ENCODE data around the gene DCANP1. TPM values are rescaled to one million over a fixed set of nuclear protein-coding genes. Genes with fewer than 3 reads are reported as not detected.

The DCANP1 gene
- total and polyA plus RNA-seq, 2 experiments from 2014 or later, result not detected

- no peaks in the 10 kb centered on the region for H3K9me3 ChIP-seq (ENCODE audit: low read depth)
Observed at GRCh38 chr5:135423146-135423845, 23.9 kb downstream of the DCANP1 start.

GRCh38 chr5:135422419-135422818, 24.7 kb downstream of the DCANP1 start:
- Histone ChIP-seq H3K27ac (no peak overlapping the region), H3K27me3 (no peaks in the 10 kb centered on the region), H3K4me1 (ENCODE audit: low read depth) (peaks cover 18% of the 10 kb centered on the region), H3K4me3 (no peak overlapping the region), H3K36me3 (no peaks in the 10 kb centered on the region), H3K9me3 (ENCODE audit: low read depth) (no peaks in the 10 kb centered on the region)
- DNase-seq (ENCODE audit: low read depth in 1 of 2, low spot score in 1 of 2), result no peak
- TF ChIP-seq CTCF (IDR thresholded peaks at IDR 0.05; ENCODE audit: low read depth, low read length), result no peak

More at GRCh38 chr5:135423146-135423845, 23.9 kb downstream of the DCANP1 start:
- Histone ChIP-seq H3K4me1 (ENCODE audit: low read depth) (peaks cover 18% of the 10 kb centered on the region), H3K36me3 (no peaks in the 10 kb centered on the region), H3K27me3 (no peaks in the 10 kb centered on the region), H3K4me3 (no peak overlapping the region), H3K27ac (no peak overlapping the region)
- DNase-seq (ENCODE audit: low read depth in 1 of 2, low spot score in 1 of 2), result peak in 1 of 2 donors; percentile 30
- no peak for TF ChIP-seq CTCF (IDR thresholded peaks at IDR 0.05; ENCODE audit: low read depth, low read length)

- Histone ChIP-seq H3K27me3 (peaks cover 7% of the 10 kb centered on the region), H3K9me3 (ENCODE audit: low read depth) (no peaks in the 10 kb centered on the region), H3K4me1 (ENCODE audit: low read depth) (no peaks in the 10 kb centered on the region), H3K4me3 (no peak overlapping the region), H3K36me3 (no peaks in the 10 kb centered on the region), H3K27ac (no peak overlapping the region)
- DNase-seq (ENCODE audit: low read depth in 1 of 2, low spot score in 1 of 2), result no peak
- no peak for TF ChIP-seq CTCF (IDR thresholded peaks at IDR 0.05; ENCODE audit: low read depth, low read length)
Observed at GRCh38 chr5:135417083-135417482, 30.1 kb downstream of the DCANP1 start.

- H3K4me3 ChIP-seq, result no peak overlapping the region
- no peak overlapping the region for H3K27ac ChIP-seq
- no peaks in the 10 kb centered on the region for H3K36me3 ChIP-seq
- no peak for TF ChIP-seq CTCF (IDR thresholded peaks at IDR 0.05; ENCODE audit: low read depth, low read length)
- H3K9me3 ChIP-seq (ENCODE audit: low read depth), result no peaks in the 10 kb centered on the region
- no peaks in the 10 kb centered on the region for H3K27me3 ChIP-seq
- peaks cover 11% of the 10 kb centered on the region for H3K4me1 ChIP-seq (ENCODE audit: low read depth)
- no peak for DNase-seq (ENCODE audit: low read depth in 1 of 2, low spot score in 1 of 2)
Observed at GRCh38 chr5:135405082-135405481, 42.1 kb downstream of the DCANP1 start.

GRCh38 chr5:135402031-135402430, 45.1 kb downstream of the DCANP1 start:
- Histone ChIP-seq H3K27ac (no peak overlapping the region), H3K9me3 (ENCODE audit: low read depth) (no peaks in the 10 kb centered on the region), H3K27me3 (no peaks in the 10 kb centered on the region), H3K36me3 (no peaks in the 10 kb centered on the region), H3K4me1 (ENCODE audit: low read depth) (peaks cover 23% of the 10 kb centered on the region), H3K4me3 (no peak overlapping the region)
- DNase-seq (ENCODE audit: low read depth in 1 of 2, low spot score in 1 of 2), result no peak
- TF ChIP-seq CTCF (IDR thresholded peaks at IDR 0.05; ENCODE audit: low read depth, low read length), result no peak

Data from cardiac muscle cell (in vitro differentiated cells and primary cell).